OCI-LY1 (cell line): ENCODE results near the gene PSMA6.
"Not testable (repeated sequence)": the region's sequence is repeated elsewhere in the genome, so short reads cannot be mapped to it uniquely, and the experiment has no call there.

ENCODE experiments used
- H2AFZ ChIP-seq: fragments of 200-600 bp; sonication (generic), shearing (Covaris generic); 2 replicates; pipeline ENCODE4 v1.6.0; 2014; ENCODE audit warnings: antibody characterized with exemption, mild to moderate bottlenecking, low read length
- H3F3A ChIP-seq: fragments of 200-600 bp; sonication (generic), shearing (Covaris generic); 2 replicates; pipeline ENCODE4 v1.6.0; 2014; ENCODE audit warnings: mild to moderate bottlenecking, antibody characterized with exemption, low read length, moderate library complexity; ENCODE audit not compliant: insufficient read depth
- H3K27ac ChIP-seq: fragments of 200-600 bp; sonication (generic); 2 replicates; pipeline ENCODE4 v1.5.1; 2014; ENCODE audit warnings: low read length, mixed run types, mild to moderate bottlenecking, low read depth; ENCODE audit not compliant: poor library complexity, severe bottlenecking
- H3K27me3 ChIP-seq: fragments of 200-600 bp; sonication (generic); 2 replicates; pipeline ENCODE4 v1.6.0; 2014; ENCODE audit warnings: antibody characterized with exemption, mild to moderate bottlenecking, low read length, moderate library complexity; ENCODE audit not compliant: insufficient read depth
- H3K36me3 ChIP-seq: fragments of 200-600 bp; sonication (generic); 2 replicates; pipeline ENCODE4 v1.6.1; 2014; ENCODE audit warnings: mild to moderate bottlenecking, antibody characterized with exemption, low read length, moderate library complexity, mixed read lengths; ENCODE audit not compliant: insufficient read depth
- H3K4me1 ChIP-seq: fragments of 200-600 bp; sonication (generic); 2 replicates; pipeline ENCODE4 v1.5.1; 2014; ENCODE audit warnings: mild to moderate bottlenecking, low read length, moderate library complexity; ENCODE audit not compliant: insufficient read depth, severe bottlenecking
- H3K4me2 ChIP-seq: fragments of 200-600 bp; sonication (generic), shearing (Covaris generic); 2 replicates; pipeline ENCODE4 v1.6.1; 2014; ENCODE audit warnings: low read length
- H3K4me3 ChIP-seq: fragments of 200-600 bp; sonication (generic); 2 replicates; pipeline ENCODE4 v1.5.1; 2014; ENCODE audit warnings: low read length, low read depth, mild to moderate bottlenecking, mixed read lengths; ENCODE audit not compliant: poor library complexity, severe bottlenecking
- H3K79me2 ChIP-seq: fragments of 200-600 bp; shearing (Covaris generic); 2 replicates; pipeline ENCODE4 v1.6.1; 2016; ENCODE audit warnings: mixed run types, low read length, mixed read lengths; ENCODE audit not compliant: insufficient read depth
- H3K9ac ChIP-seq: fragments of 200-600 bp; sonication (generic), shearing (Covaris generic); 2 replicates; pipeline ENCODE4 v1.6.1; 2014; ENCODE audit warnings: mild to moderate bottlenecking, low read length, mixed read lengths
- H3K9me2 ChIP-seq: fragments of 200-600 bp; sonication (generic), shearing (Covaris generic); 2 replicates; pipeline ENCODE4 v1.6.1; 2014; ENCODE audit warnings: low read depth, mild to moderate bottlenecking, low read length, mixed read lengths
- H3K9me3 ChIP-seq: fragments of 200-600 bp; shearing (Covaris generic); 2 replicates; pipeline ENCODE4 v1.6.1; 2014; ENCODE audit warnings: low read length, mixed read lengths
- H4K20me1 ChIP-seq: fragments of 200-600 bp; sonication (generic), shearing (Covaris generic); 2 replicates; pipeline ENCODE4 v1.6.0; 2016; ENCODE audit warnings: mild to moderate bottlenecking, low read length; ENCODE audit not compliant: insufficient read depth
- EZH2 ChIP-seq: fragments of 200-600 bp; sonication (generic), shearing (Covaris generic); IDR thresholded peaks from 2 replicates; pipeline ENCODE4 v1.8.0; 2017; ENCODE audit warnings: borderline replicate concordance, mixed run types, mild to moderate bottlenecking, antibody characterized with exemption, low read length, moderate library complexity, mixed read lengths
- TF ChIP-seq, protein P1 (sequence below): fragments of 200-600 bp; sonication (generic), shearing (Covaris generic); IDR thresholded peaks from 2 replicates; pipeline ENCODE4 v1.5.1; 2017; ENCODE audit warnings: mild to moderate bottlenecking, antibody characterized with exemption, low read length, moderate library complexity, mixed read lengths

The PSMA6 gene

GRCh38 chr14:35355981-35356841 is 64.0 kb downstream of the PSMA6 start:
- Histone ChIP-seq H3K36me3 (no peaks in the 10 kb centered on the region), H3F3A (no peaks in the 10 kb centered on the region), H3K4me2 (no peak overlapping the region), H3K9ac (no peak overlapping the region), H3K27ac (no peak overlapping the region), H3K4me1 (no peaks in the 10 kb centered on the region), H4K20me1 (no peaks in the 10 kb centered on the region), H2AFZ (no peak overlapping the region), H3K27me3 (no peaks in the 10 kb centered on the region), H3K4me3 (no peak overlapping the region), H3K9me3 (no peaks in the 10 kb centered on the region), H3K79me2 (no peaks in the 10 kb centered on the region), H3K9me2 (no peaks in the 10 kb centered on the region)
- TF ChIP-seq, protein P1, sequence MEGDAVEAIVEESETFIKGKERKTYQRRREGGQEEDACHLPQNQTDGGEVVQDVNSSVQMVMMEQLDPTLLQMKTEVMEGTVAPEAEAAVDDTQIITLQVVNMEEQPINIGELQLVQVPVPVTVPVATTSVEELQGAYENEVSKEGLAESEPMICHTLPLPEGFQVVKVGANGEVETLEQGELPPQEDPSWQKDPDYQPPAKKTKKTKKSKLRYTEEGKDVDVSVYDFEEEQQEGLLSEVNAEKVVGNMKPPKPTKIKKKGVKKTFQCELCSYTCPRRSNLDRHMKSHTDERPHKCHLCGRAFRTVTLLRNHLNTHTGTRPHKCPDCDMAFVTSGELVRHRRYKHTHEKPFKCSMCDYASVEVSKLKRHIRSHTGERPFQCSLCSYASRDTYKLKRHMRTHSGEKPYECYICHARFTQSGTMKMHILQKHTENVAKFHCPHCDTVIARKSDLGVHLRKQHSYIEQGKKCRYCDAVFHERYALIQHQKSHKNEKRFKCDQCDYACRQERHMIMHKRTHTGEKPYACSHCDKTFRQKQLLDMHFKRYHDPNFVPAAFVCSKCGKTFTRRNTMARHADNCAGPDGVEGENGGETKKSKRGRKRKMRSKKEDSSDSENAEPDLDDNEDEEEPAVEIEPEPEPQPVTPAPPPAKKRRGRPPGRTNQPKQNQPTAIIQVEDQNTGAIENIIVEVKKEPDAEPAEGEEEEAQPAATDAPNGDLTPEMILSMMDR, result no peak
- TF ChIP-seq EZH2, result no peak

DNA sequence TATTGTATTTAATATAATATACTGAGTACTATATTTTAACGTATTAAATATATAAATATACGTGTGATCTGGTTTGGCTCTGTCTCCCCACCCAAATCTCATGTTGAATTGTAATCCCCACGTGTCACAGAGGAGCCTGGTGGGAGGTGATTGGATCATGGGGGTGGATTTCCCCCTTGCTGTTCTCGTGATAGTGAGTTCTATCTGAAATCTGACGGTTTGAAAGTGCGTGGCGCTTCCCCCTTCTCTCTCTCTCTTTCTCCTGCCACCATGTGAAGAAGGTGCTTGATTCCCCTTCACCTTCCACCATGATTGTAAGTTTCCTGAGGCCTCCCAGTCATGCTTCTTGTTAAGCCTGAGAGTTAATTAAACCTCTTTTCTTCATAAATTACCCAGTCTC is 67.5 kb downstream of the PSMA6 start:
- H3K9me2 ChIP-seq, result not testable (repeated sequence)

GRCh38 chr14:35361141-35361480 is 68.9 kb downstream of the PSMA6 start:
- Histone ChIP-seq H3K27ac (no peak overlapping the region), H4K20me1 (no peaks in the 10 kb centered on the region), H2AFZ (no peak overlapping the region), H3K9ac (no peak overlapping the region), H3K9me2 (no peaks in the 10 kb centered on the region), H3F3A (no peaks in the 10 kb centered on the region), H3K4me2 (no peak overlapping the region), H3K4me3 (no peak overlapping the region), H3K36me3 (no peaks in the 10 kb centered on the region), H3K4me1 (no peaks in the 10 kb centered on the region), H3K27me3 (no peaks in the 10 kb centered on the region), H3K79me2 (no peaks in the 10 kb centered on the region), H3K9me3 (no peaks in the 10 kb centered on the region)
- TF ChIP-seq, protein P1, result no peak
- TF ChIP-seq EZH2, result no peak

More for the DNA sequence above, 67.5 kb downstream of the PSMA6 start:
- not testable (repeated sequence) for H3K27ac ChIP-seq, H3K36me3 ChIP-seq, H4K20me1 ChIP-seq, H3K4me1 ChIP-seq, H3K4me3 ChIP-seq, H3F3A ChIP-seq, H3K9me3 ChIP-seq, H3K79me2 ChIP-seq, H3K27me3 ChIP-seq, H3K9ac ChIP-seq, H3K4me2 ChIP-seq, H2AFZ ChIP-seq

DNA sequence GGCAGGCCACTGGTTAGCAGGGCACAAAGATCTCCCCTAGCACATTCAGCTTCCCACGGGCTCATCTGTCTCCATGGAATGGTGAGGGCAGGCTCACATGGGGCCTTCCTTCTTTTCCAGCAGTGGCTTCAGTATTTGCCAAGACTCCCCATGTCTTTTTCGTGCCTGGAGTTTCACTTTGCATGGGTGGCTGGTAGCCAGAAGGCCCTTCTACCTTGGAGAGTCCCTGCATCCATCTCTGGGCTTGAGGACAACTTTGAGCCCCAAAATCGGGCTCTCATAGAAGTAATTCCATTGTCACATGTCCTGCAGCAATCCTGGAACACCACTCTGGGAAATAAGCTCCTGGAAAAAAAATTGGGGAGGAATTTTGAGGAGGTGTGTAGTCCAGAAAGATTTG is 70.3 kb downstream of the PSMA6 start:
- H3K27me3 ChIP-seq, result no peaks in the 10 kb centered on the region

More for the DNA sequence above, 70.3 kb downstream of the PSMA6 start:
- H3K4me2 ChIP-seq, result no peak overlapping the region
- no peak overlapping the region for H3K4me3 ChIP-seq
- H3K9me3 ChIP-seq, result no peaks in the 10 kb centered on the region
- H2AFZ ChIP-seq, result no peak overlapping the region
- no peaks in the 10 kb centered on the region for H3K79me2 ChIP-seq
- no peaks in the 10 kb centered on the region for H3F3A ChIP-seq
- H3K36me3 ChIP-seq, result no peaks in the 10 kb centered on the region
- TF ChIP-seq, protein P1, result no peak
- TF ChIP-seq EZH2, result no peak
- no peak overlapping the region for H3K27ac ChIP-seq
- H3K4me1 ChIP-seq, result peaks cover 3% of the 10 kb centered on the region
- no peaks in the 10 kb centered on the region for H4K20me1 ChIP-seq
- no peaks in the 10 kb centered on the region for H3K9me2 ChIP-seq
- H3K9ac ChIP-seq, result no peak overlapping the region
